ENCODE results near the gene TMEM42.

DNA sequence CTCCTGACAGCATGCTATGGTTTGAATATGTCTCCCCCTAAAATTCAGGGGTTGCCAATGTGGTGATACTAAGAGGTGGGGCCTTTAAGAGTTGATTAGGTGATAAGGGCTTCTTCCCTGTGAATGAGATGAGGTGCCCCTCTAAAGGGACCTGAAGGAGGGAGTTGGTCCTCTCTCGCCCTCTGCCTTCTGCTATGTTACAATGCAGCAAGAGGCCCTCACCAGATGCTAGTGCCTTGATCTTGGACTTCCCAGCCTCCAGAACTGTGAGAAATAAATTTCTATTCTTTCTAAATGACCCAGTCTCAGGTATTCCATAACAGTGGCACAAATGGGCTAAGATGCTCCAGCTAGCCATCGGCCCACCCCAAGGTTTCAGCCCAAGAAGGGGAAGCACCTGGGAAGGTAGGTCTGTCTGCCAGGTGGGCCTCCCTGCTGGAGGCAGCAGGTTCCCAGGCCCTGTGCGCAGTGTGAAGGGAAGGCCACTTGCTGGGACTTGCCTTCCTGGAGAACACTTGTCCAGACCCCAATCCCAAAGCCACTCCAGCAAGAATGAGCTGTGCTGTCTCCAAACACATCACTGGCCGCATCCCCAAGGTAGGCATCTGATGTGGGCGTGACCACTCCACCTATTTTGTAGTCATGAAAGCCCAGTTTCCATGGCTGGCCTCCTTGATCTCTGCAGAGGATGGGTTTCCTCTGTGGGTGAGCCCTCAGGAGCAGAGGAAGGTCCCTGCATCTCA is 21.7 kb downstream of the TMEM42 start:
- TF ChIP-seq, protein P1, sequence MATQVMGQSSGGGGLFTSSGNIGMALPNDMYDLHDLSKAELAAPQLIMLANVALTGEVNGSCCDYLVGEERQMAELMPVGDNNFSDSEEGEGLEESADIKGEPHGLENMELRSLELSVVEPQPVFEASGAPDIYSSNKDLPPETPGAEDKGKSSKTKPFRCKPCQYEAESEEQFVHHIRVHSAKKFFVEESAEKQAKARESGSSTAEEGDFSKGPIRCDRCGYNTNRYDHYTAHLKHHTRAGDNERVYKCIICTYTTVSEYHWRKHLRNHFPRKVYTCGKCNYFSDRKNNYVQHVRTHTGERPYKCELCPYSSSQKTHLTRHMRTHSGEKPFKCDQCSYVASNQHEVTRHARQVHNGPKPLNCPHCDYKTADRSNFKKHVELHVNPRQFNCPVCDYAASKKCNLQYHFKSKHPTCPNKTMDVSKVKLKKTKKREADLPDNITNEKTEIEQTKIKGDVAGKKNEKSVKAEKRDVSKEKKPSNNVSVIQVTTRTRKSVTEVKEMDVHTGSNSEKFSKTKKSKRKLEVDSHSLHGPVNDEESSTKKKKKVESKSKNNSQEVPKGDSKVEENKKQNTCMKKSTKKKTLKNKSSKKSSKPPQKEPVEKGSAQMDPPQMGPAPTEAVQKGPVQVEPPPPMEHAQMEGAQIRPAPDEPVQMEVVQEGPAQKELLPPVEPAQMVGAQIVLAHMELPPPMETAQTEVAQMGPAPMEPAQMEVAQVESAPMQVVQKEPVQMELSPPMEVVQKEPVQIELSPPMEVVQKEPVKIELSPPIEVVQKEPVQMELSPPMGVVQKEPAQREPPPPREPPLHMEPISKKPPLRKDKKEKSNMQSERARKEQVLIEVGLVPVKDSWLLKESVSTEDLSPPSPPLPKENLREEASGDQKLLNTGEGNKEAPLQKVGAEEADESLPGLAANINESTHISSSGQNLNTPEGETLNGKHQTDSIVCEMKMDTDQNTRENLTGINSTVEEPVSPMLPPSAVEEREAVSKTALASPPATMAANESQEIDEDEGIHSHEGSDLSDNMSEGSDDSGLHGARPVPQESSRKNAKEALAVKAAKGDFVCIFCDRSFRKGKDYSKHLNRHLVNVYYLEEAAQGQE (IDR thresholded peaks at IDR 0.05; ENCODE audit: insufficient read depth in 1 of 2, low read depth in 2 of 2, low read length in 1 of 2), result no peak
- no peak for TF ChIP-seq SIN3A (IDR thresholded peaks at IDR 0.05; ENCODE audit: borderline replicate concordance, insufficient read depth, low read depth, low read length)
- TF ChIP-seq, protein P2, sequence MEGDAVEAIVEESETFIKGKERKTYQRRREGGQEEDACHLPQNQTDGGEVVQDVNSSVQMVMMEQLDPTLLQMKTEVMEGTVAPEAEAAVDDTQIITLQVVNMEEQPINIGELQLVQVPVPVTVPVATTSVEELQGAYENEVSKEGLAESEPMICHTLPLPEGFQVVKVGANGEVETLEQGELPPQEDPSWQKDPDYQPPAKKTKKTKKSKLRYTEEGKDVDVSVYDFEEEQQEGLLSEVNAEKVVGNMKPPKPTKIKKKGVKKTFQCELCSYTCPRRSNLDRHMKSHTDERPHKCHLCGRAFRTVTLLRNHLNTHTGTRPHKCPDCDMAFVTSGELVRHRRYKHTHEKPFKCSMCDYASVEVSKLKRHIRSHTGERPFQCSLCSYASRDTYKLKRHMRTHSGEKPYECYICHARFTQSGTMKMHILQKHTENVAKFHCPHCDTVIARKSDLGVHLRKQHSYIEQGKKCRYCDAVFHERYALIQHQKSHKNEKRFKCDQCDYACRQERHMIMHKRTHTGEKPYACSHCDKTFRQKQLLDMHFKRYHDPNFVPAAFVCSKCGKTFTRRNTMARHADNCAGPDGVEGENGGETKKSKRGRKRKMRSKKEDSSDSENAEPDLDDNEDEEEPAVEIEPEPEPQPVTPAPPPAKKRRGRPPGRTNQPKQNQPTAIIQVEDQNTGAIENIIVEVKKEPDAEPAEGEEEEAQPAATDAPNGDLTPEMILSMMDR (IDR thresholded peaks at IDR 0.05), result no peak
